Peyer's patch (tissue), 4 donors: ENCODE results near the gene ROBO2.

Experiments used
- CTCF ChIP-seq, 6 experiments: fragments of 450-650 bp in 4 of 6; fragments of 200-600 bp in 2 of 6; sonication (generic) in 1 of 6; IDR thresholded peaks; one replicate each; pipeline ENCODE4 v1.5.1; 2017 to 2019; ENCODE audit warnings: antibody characterized with exemption in 6 of 6, mild to moderate bottlenecking in 3 of 6, moderate library complexity in 1 of 6
- POLR2A ChIP-seq, 2 donors: fragments of 450-650 bp; IDR thresholded peaks; one replicate each; pipeline ENCODE4 v1.5.1; 2017; ENCODE audit warnings: antibody characterized with exemption in 2 of 2, mild to moderate bottlenecking in 2 of 2, moderate library complexity in 2 of 2

GRCh38 chr3:77324105-77324504 is 284.2 kb downstream of the ROBO2 start:
- TF ChIP-seq CTCF (IDR thresholded peaks at IDR 0.05) = no peak
- no peak for TF ChIP-seq POLR2A (IDR thresholded peaks at IDR 0.05)
